ENCODE measurements around the gene ANGPTL8. TPM values are rescaled to one million over a fixed set of nuclear protein-coding genes. Genes with fewer than 3 reads are reported as not detected.

The ANGPTL8 gene
- polyA plus RNA-seq, 1 donor: 0.87 TPM

GRCh38 chr19:11203194-11204075 lies 36.0 kb upstream of the ANGPTL8 start:
- DNase-seq (ENCODE audit: low read depth): no peak

GRCh38 chr19:11204076-11204602 lies 35.3 kb upstream of the ANGPTL8 start:
- DNase-seq (ENCODE audit: low read depth): no peak

GRCh38 chr19:11204943-11205349 lies 34.5 kb upstream of the ANGPTL8 start:
- no peak for DNase-seq (ENCODE audit: low read depth)

- no peak for DNase-seq (ENCODE audit: low read depth)
These were observed 33.4 kb upstream of the ANGPTL8 start for GRCh38 chr19:11205939-11206570.

GRCh38 chr19:11208561-11209471 lies 30.6 kb upstream of the ANGPTL8 start:
- DNase-seq (ENCODE audit: low read depth): no peak

- DNase-seq (ENCODE audit: low read depth): no peak
These were observed 29.4 kb upstream of the ANGPTL8 start for GRCh38 chr19:11209839-11210655.

- no peak for DNase-seq (ENCODE audit: low read depth)
These were observed 28.8 kb upstream of the ANGPTL8 start for GRCh38 chr19:11210656-11210928.

- DNase-seq (ENCODE audit: low read depth): no peak
These were observed 25.0 kb upstream of the ANGPTL8 start for GRCh38 chr19:11214387-11214786.

- no peak for DNase-seq (ENCODE audit: low read depth)
These were observed 18.3 kb upstream of the ANGPTL8 start for GRCh38 chr19:11221082-11221598.

GRCh38 chr19:11223200-11223599 lies 16.2 kb upstream of the ANGPTL8 start:
- no peak for DNase-seq (ENCODE audit: low read depth)

- no peak for DNase-seq (ENCODE audit: low read depth)
These were observed 15.0 kb upstream of the ANGPTL8 start for GRCh38 chr19:11224429-11224828.

- no peak for DNase-seq (ENCODE audit: low read depth)
These were observed 14.2 kb upstream of the ANGPTL8 start for GRCh38 chr19:11225172-11225571.

GRCh38 chr19:11225815-11226214 lies 13.6 kb upstream of the ANGPTL8 start:
- no peak for DNase-seq (ENCODE audit: low read depth)

- no peak for DNase-seq (ENCODE audit: low read depth)
These were observed 12.7 kb upstream of the ANGPTL8 start for GRCh38 chr19:11226716-11227166.

GRCh38 chr19:11227195-11227886 lies 12.1 kb upstream of the ANGPTL8 start:
- no peak for DNase-seq (ENCODE audit: low read depth)

- no peak for DNase-seq (ENCODE audit: low read depth)
These were observed 8.6 kb upstream of the ANGPTL8 start for GRCh38 chr19:11230621-11231386.

GRCh38 chr19:11232555-11232954 lies 6.9 kb upstream of the ANGPTL8 start:
- DNase-seq (ENCODE audit: low read depth): no peak

GRCh38 chr19:11233073-11233472 lies 6.3 kb upstream of the ANGPTL8 start:
- no peak for DNase-seq (ENCODE audit: low read depth)

GRCh38 chr19:11234486-11235075 lies 4.8 kb upstream of the ANGPTL8 start:
- no peak for DNase-seq (ENCODE audit: low read depth)

Measured in forelimb muscle (tissue), 1 donor.